DMS114 treated with DMSO at 0.1 percent for 48 hours (cell line): Measurements from ENCODE around the gene TMEM72.
A peak's percentile ranks its signal among the peaks of the same experiment; 100 is the strongest.

ENCODE experiments used
- DNase-seq: peaks from one replicate; lab custom pipeline; 2025; ENCODE audit not compliant: unreplicated experiment; lab: John Stamatoyannopoulos, UW

TMEM72 gene

GRCh38 chr10:44951576-44952226 lies 40.6 kb downstream of the TMEM72 start:
- no peak for DNase-seq

- DNase-seq = no peak
These were observed 41.7 kb downstream of the TMEM72 start for GRCh38 chr10:44952779-44953231.

- no peak for DNase-seq
These were observed 42.9 kb downstream of the TMEM72 start for GRCh38 chr10:44954042-44954441.

- no peak for DNase-seq
These were observed 43.8 kb downstream of the TMEM72 start for GRCh38 chr10:44954962-44955361.

- DNase-seq = no peak
These were observed 44.4 kb downstream of the TMEM72 start for GRCh38 chr10:44955413-44956070.

GRCh38 chr10:44956226-44956625 lies 45.1 kb downstream of the TMEM72 start:
- no peak for DNase-seq

- DNase-seq = no peak
These were observed 45.9 kb downstream of the TMEM72 start for GRCh38 chr10:44956717-44957706.

- no peak for DNase-seq
These were observed 47.2 kb downstream of the TMEM72 start for GRCh38 chr10:44958196-44958897.

GRCh38 chr10:44958898-44959246 lies 47.7 kb downstream of the TMEM72 start:
- DNase-seq = no peak

GRCh38 chr10:44959247-44960087 lies 48.3 kb downstream of the TMEM72 start, which contains the start of gene RASSF4:
TSS of gene RASSF4 (plus strand) at chr10:44959802. CDS start at chr10:44970203, 10,401 bp downstream.
- peak; percentile 72 for DNase-seq

GRCh38 chr10:44960088-44960460 lies 48.9 kb downstream of the TMEM72 start:
- DNase-seq = no peak

GRCh38 chr10:44960482-44961229 lies 49.5 kb downstream of the TMEM72 start:
- no peak for DNase-seq

GRCh38 chr10:44961230-44961571 lies 50.1 kb downstream of the TMEM72 start:
- no peak for DNase-seq

GRCh38 chr10:44961931-44962750 lies 51.0 kb downstream of the TMEM72 start:
- no peak for DNase-seq

- DNase-seq = no peak
These were observed 52.0 kb downstream of the TMEM72 start for GRCh38 chr10:44962870-44963738.

GRCh38 chr10:44963772-44964633 lies 52.9 kb downstream of the TMEM72 start:
- DNase-seq = no peak

GRCh38 chr10:44965104-44965503 lies 54.0 kb downstream of the TMEM72 start:
- no peak for DNase-seq
